SU-DHL-6 (cell line): ENCODE data around the gene CYB5A.

Experiments
- EZH2phosphoT487 ChIP-seq: fragments of 200-600 bp; sonication (generic), shearing (Covaris generic); conservative IDR thresholded peaks from 2 replicates; pipeline ENCODE4 v1.6.1; 2018; ENCODE audit warnings: mild to moderate bottlenecking, antibody characterized with exemption, low read length, moderate library complexity, mixed read lengths
- TF ChIP-seq, protein P1 (sequence below): fragments of 200-600 bp; sonication (generic); IDR thresholded peaks from one replicate; pipeline ENCODE4 v1.5.1; 2017; ENCODE audit warnings: antibody characterized with exemption, mild to moderate bottlenecking, low read length, moderate library complexity; ENCODE audit not compliant: insufficient read depth, poor library complexity, severe bottlenecking

DNA sequence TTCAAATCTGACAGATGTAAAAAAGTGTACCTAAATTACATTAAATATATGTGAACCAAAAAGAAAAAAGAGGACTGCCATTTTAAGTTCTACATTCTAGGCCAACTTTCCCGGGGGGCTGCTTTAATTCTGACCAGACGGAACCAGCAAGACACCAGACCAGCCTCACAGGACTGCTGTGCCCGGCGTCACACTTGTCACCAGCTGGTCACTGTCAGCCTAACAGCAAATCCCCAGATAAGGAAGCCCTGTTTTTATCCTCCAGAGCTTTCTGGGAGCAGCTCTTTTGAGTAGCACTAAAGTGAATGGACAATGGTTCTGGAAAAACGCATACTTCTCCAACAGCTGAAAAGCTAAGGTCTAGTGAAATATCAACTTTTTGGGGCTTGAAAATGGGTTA lies 35.6 kb downstream of the CYB5A start:
- TF ChIP-seq, protein P1, sequence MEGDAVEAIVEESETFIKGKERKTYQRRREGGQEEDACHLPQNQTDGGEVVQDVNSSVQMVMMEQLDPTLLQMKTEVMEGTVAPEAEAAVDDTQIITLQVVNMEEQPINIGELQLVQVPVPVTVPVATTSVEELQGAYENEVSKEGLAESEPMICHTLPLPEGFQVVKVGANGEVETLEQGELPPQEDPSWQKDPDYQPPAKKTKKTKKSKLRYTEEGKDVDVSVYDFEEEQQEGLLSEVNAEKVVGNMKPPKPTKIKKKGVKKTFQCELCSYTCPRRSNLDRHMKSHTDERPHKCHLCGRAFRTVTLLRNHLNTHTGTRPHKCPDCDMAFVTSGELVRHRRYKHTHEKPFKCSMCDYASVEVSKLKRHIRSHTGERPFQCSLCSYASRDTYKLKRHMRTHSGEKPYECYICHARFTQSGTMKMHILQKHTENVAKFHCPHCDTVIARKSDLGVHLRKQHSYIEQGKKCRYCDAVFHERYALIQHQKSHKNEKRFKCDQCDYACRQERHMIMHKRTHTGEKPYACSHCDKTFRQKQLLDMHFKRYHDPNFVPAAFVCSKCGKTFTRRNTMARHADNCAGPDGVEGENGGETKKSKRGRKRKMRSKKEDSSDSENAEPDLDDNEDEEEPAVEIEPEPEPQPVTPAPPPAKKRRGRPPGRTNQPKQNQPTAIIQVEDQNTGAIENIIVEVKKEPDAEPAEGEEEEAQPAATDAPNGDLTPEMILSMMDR: no peak
- no peak for TF ChIP-seq EZH2phosphoT487
